SU-DHL-6 (cell line): ENCODE data around the gene CD2.

Source experiments
- H2AFZ ChIP-seq: fragments of 200-600 bp; sonication (generic); 2 replicates; pipeline ENCODE4 v1.6.1; 2014; ENCODE audit warnings: low read depth, mild to moderate bottlenecking, moderate library complexity, mixed read lengths, antibody characterized with exemption, low read length; ENCODE audit not compliant: severe bottlenecking
- H3F3A ChIP-seq: fragments of 200-600 bp; shearing (Covaris generic); 2 replicates; pipeline ENCODE4 v1.6.0; 2016; ENCODE audit warnings: antibody characterized with exemption, mild to moderate bottlenecking; ENCODE audit not compliant: insufficient read depth
- H3K27ac ChIP-seq: fragments of 200-600 bp; sonication (generic); 2 replicates; pipeline ENCODE4 v1.5.1; 2016; ENCODE audit warnings: low read depth, mild to moderate bottlenecking, low read length, moderate library complexity, mixed read lengths
- H3K27me3 ChIP-seq: fragments of 200-600 bp; sonication (generic), shearing (Covaris generic); 2 replicates; pipeline ENCODE4 v1.6.0; 2014; ENCODE audit warnings: mild to moderate bottlenecking, low read length
- H3K36me3 ChIP-seq: fragments of 200-600 bp; sonication (generic); 2 replicates; pipeline ENCODE4 v1.6.1; 2014; ENCODE audit warnings: mild to moderate bottlenecking, low read length, mixed read lengths
- H3K4me2 ChIP-seq: fragments of 300-600, 200-600 bp; shearing (Covaris generic), sonication (generic); 2 replicates; pipeline ENCODE4 v1.6.0; 2014; ENCODE audit warnings: low read length, low read depth, mild to moderate bottlenecking; ENCODE audit not compliant: poor library complexity, severe bottlenecking
- H3K4me3 ChIP-seq: fragments of 200-600 bp; sonication (generic); 2 replicates; pipeline ENCODE4 v1.5.1; 2014; ENCODE audit warnings: antibody characterized with exemption, low read length, mild to moderate bottlenecking, mixed read lengths; ENCODE audit not compliant: insufficient read depth, poor library complexity, severe bottlenecking
- H3K79me2 ChIP-seq: fragments of 200-600 bp; sonication (generic); 2 replicates; pipeline ENCODE4 v1.6.1; 2014; ENCODE audit warnings: mild to moderate bottlenecking, low read length, moderate library complexity; ENCODE audit not compliant: insufficient read depth
- H3K9ac ChIP-seq: fragments of 200-600 bp; sonication (generic); 2 replicates; pipeline ENCODE4 v1.7.0; 2014; ENCODE audit warnings: mild to moderate bottlenecking, low read length
- H3K9me2 ChIP-seq: fragments of 200-600 bp; sonication (generic); replicated peaks from 2 replicates; pipeline ENCODE4 v1.6.1; 2014; ENCODE audit warnings: low read length; ENCODE audit not compliant: insufficient read depth
- H3K9me3 ChIP-seq: fragments of 200-600 bp; sonication (generic); 2 replicates; pipeline ENCODE4 v1.6.1; 2014; ENCODE audit warnings: low read length, mixed read lengths; ENCODE audit not compliant: insufficient read depth
- H4K20me1 ChIP-seq: fragments of 200-600 bp; sonication (generic); 2 replicates; pipeline ENCODE4 v1.6.1; 2014; ENCODE audit warnings: low read depth, mild to moderate bottlenecking, antibody characterized with exemption, low read length, moderate library complexity, mixed read lengths
- EZH2phosphoT487 ChIP-seq: fragments of 200-600 bp; sonication (generic), shearing (Covaris generic); conservative IDR thresholded peaks from 2 replicates; pipeline ENCODE4 v1.6.1; 2018; ENCODE audit warnings: mild to moderate bottlenecking, antibody characterized with exemption, low read length, moderate library complexity, mixed read lengths
- TF ChIP-seq, protein P1 (sequence below): fragments of 200-600 bp; sonication (generic); IDR thresholded peaks from one replicate; pipeline ENCODE4 v1.5.1; 2017; ENCODE audit warnings: antibody characterized with exemption, mild to moderate bottlenecking, low read length, moderate library complexity; ENCODE audit not compliant: insufficient read depth, poor library complexity, severe bottlenecking

The CD2 gene

DNA sequence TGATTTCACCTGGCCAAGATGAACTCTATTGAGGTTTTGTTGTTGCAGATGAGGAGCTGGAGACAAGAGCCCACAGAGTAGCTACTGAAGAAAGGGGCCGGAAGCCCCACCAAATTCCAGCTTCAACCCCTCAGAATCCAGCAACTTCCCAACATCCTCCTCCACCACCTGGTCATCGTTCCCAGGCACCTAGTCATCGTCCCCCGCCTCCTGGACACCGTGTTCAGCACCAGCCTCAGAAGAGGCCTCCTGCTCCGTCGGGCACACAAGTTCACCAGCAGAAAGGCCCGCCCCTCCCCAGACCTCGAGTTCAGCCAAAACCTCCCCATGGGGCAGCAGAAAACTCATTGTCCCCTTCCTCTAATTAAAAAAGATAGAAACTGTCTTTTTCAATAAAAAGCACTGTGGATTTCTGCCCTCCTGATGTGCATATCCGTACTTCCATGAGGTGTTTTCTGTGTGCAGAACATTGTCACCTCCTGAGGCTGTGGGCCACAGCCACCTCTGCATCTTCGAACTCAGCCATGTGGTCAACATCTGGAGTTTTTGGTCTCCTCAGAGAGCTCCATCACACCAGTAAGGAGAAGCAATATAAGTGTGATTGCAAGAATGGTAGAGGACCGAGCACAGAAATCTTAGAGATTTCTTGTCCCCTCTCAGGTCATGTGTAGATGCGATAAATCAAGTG, 14.3 kb downstream of the CD2 start:
- Histone ChIP-seq H3F3A (no peaks in the 10 kb centered on the region), H2AFZ (no peak overlapping the region), H3K9me3 (no peaks in the 10 kb centered on the region), H3K36me3 (no peaks in the 10 kb centered on the region), H3K79me2 (no peaks in the 10 kb centered on the region), H3K27me3 (no peaks in the 10 kb centered on the region), H3K9me2 (no peaks in the 10 kb centered on the region), H3K4me2 (no peak overlapping the region), H3K4me3 (no peak overlapping the region), H3K9ac (no peak overlapping the region), H3K27ac (no peak overlapping the region), H4K20me1 (no peaks in the 10 kb centered on the region)
- no peak for TF ChIP-seq EZH2phosphoT487
- TF ChIP-seq, protein P1, sequence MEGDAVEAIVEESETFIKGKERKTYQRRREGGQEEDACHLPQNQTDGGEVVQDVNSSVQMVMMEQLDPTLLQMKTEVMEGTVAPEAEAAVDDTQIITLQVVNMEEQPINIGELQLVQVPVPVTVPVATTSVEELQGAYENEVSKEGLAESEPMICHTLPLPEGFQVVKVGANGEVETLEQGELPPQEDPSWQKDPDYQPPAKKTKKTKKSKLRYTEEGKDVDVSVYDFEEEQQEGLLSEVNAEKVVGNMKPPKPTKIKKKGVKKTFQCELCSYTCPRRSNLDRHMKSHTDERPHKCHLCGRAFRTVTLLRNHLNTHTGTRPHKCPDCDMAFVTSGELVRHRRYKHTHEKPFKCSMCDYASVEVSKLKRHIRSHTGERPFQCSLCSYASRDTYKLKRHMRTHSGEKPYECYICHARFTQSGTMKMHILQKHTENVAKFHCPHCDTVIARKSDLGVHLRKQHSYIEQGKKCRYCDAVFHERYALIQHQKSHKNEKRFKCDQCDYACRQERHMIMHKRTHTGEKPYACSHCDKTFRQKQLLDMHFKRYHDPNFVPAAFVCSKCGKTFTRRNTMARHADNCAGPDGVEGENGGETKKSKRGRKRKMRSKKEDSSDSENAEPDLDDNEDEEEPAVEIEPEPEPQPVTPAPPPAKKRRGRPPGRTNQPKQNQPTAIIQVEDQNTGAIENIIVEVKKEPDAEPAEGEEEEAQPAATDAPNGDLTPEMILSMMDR = no peak

DNA sequence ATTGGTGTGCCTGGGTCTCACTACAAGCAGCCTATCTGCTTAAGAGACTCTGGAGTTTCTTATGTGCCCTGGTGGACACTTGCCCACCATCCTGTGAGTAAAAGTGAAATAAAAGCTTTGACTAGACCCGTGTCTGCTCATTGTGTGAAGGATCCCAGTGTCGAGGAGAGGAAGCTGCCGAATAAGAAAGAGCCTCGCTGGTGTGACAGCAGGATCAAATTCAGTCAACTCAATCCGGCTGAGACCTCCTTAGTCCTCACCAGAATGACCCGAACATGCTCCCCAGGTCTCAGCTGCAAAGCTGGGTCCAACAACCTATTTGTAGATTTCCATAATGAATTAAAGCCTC, 14.8 kb downstream of the CD2 start:
- Histone ChIP-seq H3K9ac (no peak overlapping the region), H3K4me2 (no peak overlapping the region)

DNA sequence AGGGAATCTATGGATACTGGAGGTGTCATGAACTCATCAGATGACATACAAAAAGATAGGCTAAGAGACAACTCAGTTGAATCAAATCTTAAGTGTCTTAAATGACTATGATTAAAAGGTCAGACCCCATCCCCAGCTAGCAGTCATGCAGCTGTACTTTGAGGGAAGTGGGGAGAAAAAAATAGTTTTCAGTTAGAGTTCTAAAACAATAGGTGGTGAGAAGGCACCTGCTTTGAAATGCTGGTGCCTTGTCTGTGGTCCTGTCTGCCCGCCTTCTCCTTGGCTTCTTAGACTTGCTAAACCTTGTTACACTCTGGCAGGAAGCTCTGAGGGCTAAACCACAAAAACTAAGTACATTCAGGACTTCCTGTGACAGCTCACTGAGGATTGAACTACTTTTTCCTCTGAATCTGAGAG, 15.3 kb downstream of the CD2 start:
- H3K4me2 ChIP-seq = no peak overlapping the region
- H3K9me3 ChIP-seq = no peaks in the 10 kb centered on the region
- no peaks in the 10 kb centered on the region for H3F3A ChIP-seq
- H3K27me3 ChIP-seq = no peaks in the 10 kb centered on the region
- H3K27ac ChIP-seq = no peak overlapping the region
- H2AFZ ChIP-seq = no peak overlapping the region
- H3K79me2 ChIP-seq = no peaks in the 10 kb centered on the region
- no peak overlapping the region for H3K9ac ChIP-seq
- no peaks in the 10 kb centered on the region for H4K20me1 ChIP-seq
- TF ChIP-seq, protein P1 = no peak
- TF ChIP-seq EZH2phosphoT487 = no peak
- no peaks in the 10 kb centered on the region for H3K9me2 ChIP-seq
- H3K36me3 ChIP-seq = no peaks in the 10 kb centered on the region
- no peak overlapping the region for H3K4me3 ChIP-seq

More for the DNA sequence above, 14.8 kb downstream of the CD2 start:
- no peaks in the 10 kb centered on the region for H3K79me2 ChIP-seq
- no peaks in the 10 kb centered on the region for H3F3A ChIP-seq
- no peak overlapping the region for H3K4me3 ChIP-seq
- no peak overlapping the region for H2AFZ ChIP-seq
- H3K9me3 ChIP-seq = no peaks in the 10 kb centered on the region
- TF ChIP-seq, protein P1 = no peak
- no peak for TF ChIP-seq EZH2phosphoT487
- no peaks in the 10 kb centered on the region for H3K36me3 ChIP-seq
- no peaks in the 10 kb centered on the region for H4K20me1 ChIP-seq
- no peaks in the 10 kb centered on the region for H3K9me2 ChIP-seq
- no peaks in the 10 kb centered on the region for H3K27me3 ChIP-seq
- no peak overlapping the region for H3K27ac ChIP-seq
